HG03565 (cell line): Measurements from ENCODE around the gene HNRNPA0.
A peak's percentile ranks its signal among the peaks of the same experiment; 100 is the strongest.

Source experiments
- ATAC-seq: cut with Tn5 transposase; IDR thresholded peaks from one replicate; pipeline ENCODE4 v1.9.1; 2021; ENCODE audit warnings: mild to moderate bottlenecking, moderate library complexity; ENCODE audit not compliant: unreplicated experiment

Gene HNRNPA0

DNA sequence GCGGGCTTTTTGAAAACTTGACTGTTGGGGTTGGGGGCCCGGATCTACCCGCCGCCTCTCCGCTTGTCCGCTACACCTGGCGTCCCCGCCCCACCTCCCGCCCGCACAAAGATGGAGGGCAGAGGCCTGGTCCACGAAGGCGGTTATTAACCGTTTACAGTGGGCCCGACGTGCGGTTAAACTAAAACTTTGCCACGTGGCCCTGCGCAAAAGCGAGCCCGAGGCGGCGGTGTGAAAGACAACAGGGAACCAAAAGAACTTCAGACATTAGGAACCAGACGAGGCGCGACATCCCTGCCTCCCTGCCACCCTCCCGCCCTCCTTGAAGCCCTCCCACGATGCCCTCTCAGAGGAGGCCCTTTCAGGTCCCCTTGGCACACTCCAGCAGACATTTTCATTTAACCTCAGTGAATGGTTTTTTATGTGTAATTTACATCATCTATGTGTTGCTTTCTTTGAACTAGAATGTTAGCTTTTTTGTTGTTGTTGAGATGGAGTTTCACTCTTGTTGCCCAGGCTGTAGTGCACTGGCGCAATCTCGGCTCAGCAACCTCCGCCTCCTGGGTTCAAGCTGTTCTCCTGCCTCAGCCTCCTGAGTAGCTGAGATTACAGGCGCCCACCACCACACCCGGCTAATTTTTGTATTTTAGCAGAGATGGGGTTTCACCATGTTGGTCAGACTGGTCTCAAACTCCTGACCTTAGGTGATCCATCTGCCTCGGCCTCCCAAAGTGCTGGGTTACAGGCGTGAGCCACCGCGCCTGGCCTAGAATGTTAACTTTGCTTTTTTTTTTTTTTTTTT, 999 bp upstream of the HNRNPA0 start:
- no peak for ATAC-seq

DNA sequence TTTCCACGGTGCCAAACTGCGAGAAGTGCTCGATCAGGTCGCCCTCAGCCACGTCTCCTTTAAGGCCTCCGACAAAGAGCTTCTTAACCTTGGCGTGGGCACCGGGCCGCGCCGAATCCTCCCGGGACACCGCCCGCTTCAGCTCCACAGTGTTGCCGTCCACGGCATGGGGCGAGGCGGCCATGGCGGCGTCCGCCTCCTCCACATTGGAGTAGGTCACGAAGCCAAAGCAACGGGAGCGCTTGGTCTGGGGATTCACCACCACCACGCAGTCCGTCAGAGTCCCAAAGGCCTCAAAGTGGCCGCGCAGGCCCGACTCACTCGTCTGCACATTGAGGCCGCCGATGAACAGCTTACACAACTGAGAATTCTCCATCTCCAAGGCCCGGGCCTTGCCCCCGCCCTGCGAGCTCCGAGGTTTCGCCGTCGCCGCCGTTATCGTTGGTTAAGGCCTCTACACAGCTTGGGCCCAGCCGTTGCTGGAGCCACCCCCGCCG, 424 bp downstream of the HNRNPA0 start:
- ATAC-seq: peak; percentile 1

DNA sequence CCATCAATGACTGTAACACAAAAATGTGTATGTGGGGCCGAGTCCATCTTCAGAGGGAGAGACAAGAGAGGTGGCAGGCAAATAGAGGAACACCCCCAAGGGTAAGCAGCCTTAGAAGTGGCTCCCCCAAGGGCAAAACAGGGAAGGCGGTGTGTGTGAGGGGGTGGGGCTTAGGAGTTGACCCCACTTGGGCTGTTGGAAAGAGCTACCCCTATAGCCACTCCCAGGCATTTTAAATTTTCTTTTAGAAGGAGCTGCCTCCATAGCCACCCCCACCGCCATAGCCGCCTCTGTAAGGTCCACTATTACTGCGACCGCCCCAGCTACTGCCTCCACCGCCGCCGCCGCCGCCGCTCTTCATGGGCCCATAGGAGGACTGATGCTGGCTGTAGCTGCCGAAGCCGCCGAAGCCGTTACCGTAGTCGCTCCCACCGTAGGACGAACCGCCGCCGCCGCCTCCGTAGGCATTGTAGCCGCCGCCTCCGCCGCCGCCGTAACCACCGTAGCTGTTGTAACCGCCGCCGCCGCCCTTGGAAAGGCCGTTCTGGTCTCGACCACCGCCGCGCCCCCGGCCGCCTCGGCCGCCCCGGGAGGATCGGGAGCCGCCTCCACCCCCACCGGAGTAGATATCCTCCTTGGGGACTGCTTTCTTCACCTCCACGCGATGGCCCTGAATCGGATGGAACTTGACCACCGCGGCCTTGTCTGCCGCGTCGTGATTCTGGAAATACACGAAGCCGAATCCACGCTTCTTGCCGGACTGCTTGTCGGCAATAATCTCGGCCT, 1.1 kb downstream of the HNRNPA0 start:
- no peak for ATAC-seq

DNA sequence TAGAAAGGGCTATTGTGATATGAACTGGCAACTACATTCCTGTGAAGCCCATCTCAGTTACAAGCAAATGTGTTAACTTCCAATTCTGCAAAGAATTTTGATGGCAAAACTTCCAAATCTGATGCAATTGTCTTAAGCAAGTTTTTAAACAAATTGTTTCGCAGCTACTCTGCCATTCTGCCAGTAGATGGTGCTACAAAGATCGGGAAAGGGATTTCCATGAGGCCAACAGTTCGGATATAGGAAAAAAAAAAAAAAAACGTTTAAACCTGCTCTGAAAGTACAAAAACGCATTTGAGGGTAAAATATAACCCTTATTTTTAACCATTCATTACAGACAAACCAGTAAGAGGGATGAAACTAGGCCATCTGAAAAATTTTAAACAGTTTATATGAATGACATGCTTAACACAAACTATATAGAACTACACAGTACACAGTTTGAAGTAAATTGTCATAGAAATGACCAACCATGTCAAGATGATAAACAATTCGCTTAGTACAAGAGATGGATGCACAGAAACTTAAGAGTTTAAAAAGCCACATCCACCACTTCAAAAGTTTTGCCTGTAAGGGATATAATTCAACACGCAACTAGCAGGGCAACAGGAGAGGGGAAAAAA, 2.2 kb downstream of the HNRNPA0 start:
- no peak for ATAC-seq

DNA sequence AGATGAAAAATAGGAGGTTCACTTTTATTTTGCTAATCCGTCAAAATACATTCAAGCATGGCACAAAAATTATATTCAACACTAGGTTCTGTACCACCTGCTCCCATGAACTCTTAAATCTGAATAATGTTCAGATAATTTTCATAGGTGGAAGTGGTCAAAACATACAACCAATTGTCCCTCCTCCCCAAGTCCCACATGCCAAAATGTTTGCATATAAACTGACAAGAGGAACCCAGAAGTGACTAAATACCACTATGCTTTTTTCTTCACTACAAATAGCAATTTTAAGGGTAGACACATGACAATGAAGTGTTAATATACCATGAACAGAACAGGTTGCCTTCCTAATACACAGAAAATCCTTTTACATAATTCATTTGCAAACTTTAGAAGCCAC, 3.7 kb downstream of the HNRNPA0 start:
- ATAC-seq: no peak

DNA sequence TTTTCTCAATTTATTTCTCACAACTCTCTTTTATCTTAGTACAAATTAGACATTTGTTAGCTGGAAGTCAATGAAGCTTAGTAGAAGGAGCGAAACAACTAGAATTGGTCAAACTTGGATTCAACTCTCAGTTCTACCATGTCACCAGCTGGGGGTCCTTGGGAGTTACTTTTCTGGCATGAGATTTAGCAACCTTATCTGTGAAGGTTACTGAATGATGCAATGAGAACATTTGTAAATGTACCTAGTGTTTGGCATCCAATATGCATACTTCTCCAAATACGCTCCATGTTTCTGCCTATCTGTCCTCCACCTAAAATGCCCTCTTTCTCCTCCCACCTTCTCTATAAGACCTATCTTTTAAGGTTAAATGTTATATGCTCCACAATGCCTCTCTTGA, 6.3 kb downstream of the HNRNPA0 start:
- ATAC-seq: no peak

DNA sequence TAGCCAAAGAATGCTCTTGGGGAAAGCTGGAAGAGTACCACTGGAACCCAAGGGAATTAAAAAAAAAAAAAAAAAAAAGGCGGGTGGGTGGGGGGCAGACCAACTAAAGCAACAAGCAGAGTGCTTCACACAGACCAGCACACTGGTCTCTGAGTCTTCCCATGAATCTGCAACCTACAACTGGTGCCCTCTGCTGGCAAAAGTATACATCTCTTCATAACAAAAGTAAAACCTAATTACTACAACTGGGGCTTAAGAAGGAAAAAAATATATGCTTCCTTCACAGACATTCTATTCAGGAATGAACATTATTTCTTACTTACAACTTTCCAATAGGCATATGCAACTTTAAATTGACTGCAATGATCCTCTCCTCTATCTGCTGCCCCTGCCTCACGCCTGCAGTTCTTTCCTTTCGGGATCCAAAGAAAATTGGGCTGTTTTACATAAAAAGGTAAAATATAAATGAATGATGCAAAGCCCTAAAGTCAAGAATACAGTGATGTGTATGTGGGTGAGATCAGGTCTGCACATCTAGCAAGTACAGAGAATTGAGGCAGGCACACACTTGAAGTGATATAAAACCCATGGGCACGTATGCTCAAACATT, 11.0 kb downstream of the HNRNPA0 start:
- no peak for ATAC-seq

DNA sequence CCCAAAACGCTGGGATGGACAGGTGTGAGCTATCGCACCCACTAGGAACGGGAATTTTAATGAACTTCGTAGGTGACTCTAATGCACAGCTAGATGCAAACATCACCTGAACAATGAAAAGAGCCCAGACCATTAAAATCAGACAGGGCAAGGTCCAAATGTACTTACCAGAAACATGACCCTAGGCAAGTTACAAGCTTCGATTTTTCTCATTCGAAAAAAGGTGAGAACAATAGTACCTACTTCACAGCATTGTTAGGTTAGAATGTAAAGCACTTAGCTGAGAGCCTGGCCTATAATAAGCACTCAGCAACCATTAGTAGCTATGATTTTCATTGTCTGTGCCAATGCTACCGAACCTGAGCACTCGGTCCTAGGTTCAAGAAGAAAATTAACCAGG, 12.4 kb downstream of the HNRNPA0 start:
- no peak for ATAC-seq

DNA sequence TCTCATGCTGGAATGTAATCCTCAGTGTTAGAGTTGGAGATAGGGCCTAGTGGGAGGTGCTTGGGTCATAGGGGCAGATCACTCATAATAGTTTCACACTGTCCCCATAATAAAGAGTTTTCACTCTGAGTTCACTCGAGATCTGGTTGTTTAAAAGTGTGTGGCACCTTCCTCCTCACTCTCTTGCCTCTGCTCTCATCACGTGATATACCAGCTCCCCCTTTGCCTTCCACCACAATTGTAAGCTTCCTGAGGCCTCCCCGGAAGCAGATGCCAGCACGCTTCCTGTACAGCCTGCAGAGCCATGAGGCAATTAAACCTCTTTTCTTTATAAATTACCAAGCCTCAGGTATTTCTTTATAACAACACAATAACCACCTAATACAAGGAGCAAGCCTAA, 14.4 kb downstream of the HNRNPA0 start:
- no peak for ATAC-seq

DNA sequence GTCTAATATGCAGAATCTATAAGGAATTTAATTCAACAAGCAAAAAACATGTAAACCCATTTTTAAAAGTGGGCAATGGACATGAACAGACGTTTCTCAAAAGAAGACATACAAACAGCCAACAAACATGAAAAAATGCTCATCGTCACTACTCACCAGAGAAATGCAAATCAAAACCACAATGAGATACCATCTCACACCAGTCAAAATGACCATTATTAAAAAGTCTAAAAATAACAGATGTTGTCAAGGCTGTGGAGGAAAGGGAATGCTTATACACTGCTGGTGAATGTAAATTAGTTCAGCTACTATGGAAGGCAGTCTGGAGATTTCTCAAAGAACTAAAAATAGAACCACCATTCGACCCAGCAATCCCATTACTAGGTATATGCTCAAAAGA, 15.2 kb downstream of the HNRNPA0 start:
- no peak for ATAC-seq

DNA sequence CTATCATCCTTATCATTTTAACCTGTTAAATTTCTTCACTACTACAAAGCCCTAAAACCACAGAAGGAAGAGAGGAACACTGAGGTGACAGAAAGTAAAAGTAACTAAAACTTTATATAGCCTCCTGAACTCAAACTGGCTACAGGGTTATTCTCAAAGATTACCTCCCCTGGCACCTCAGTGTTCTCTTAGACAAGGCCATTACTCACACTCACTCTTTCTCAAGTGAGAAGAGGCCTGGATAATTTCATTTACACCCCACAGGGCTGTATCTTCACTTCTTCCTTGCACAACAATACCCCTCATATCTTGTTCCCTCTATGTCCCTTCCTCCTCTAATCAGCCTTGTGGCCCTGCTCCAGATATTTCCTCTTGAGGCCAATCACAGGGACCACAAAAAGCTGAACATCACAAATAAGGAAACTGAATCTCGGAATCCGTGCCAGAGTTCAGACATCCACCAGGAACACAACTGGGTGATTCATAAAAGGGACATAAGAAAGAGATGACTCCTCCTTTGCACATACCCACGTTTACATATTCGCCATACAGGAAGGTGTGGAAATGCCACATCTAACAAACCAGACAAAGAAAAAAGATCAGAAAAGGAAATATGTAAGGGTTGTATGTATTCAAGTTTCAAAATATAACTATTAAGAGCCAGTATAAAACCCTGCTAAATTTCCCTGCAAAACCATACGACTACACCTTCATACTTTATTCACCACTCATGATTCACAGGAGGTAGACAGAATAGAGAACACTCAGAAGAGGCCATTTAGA, 16.6 kb downstream of the HNRNPA0 start:
- no peak for ATAC-seq

DNA sequence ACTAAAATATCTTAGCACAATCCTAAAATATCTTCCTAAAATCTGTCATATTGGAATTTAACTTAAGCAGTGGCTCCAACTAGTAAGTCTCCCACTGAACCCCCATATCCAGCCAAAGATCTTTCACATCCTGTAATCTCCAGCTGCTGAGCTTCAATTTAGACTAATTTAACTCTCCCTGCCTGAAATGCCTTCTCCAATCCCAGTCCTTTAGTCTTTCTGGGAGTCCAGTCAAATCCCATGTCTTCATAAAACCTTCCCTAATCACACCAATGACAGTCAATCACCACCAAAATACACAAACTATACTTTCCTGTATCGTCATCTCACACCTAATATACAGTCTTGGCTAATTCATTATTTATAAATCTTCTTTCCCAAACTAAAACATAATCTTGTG, 17.7 kb downstream of the HNRNPA0 start:
- ATAC-seq: no peak

DNA sequence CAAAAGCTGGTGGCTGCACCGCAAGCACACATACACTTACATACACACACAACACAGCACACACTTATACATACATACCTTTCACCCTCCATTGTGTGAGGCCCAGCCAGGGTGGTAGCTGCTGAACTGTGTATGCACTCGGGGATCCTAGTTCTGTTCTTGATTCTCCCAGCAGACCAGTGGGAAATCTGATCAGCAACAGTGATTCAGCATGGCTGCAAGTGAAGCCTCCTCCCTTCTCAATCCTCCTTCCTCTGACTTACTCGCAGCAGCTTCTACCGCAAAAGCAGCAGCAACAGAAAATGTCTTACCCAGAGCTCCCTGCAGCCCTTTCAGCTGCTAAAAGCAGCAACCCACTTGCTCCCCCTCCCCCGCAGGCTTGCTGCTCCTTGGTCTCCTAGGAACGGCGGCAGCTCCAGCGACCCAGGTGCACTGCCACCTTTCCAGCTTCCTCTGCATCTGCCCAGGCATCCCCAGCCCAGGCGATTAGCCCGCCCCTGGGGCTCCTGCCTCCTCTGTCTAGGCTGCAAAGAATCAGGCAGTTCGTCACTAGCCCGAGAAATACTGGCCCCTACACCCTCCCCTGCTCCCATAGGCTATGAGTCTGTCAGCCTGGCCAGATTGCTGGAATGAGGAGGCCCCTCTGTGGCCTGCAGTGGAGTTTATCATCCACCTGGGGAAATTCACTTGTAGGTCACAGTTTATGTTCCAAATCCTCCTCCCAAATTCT, 18.4 kb downstream of the HNRNPA0 start, which contains the start of gene KLHL3:
Gene KLHL3, minus strand, starts transcription at position 535 of the 730 bp plus-strand sequence. Its CDS starts 443 bp downstream, at position 92.
- ATAC-seq: peak; percentile 39

DNA sequence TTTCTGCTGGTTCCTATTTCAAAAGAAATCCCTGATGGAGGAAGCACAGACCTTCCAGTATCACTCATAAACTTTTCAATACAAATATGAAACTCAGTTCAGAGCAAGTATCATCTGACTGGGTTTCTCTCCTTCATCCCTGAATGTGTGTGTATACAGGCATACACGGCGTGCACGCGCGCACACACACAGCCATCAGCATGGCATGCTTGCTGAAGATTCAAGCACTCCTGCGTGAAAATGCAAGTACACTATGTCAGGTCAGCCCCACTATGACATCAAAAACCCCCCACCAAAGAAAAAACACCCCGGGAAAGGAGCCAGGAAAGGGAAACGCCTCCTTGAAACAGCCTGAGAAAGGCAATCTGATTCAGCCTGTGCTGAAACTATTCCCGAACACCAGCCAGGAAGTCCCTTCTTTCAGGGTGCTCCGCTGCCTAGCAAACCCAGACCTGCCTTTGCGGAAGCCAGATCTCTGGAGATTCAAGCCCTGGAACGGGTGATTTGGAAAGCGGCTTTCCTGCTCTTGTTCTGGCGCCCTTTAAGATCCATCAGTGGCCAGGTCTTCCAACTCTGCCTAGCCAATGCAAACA, 19.1 kb downstream of the HNRNPA0 start:
- no peak for ATAC-seq

DNA sequence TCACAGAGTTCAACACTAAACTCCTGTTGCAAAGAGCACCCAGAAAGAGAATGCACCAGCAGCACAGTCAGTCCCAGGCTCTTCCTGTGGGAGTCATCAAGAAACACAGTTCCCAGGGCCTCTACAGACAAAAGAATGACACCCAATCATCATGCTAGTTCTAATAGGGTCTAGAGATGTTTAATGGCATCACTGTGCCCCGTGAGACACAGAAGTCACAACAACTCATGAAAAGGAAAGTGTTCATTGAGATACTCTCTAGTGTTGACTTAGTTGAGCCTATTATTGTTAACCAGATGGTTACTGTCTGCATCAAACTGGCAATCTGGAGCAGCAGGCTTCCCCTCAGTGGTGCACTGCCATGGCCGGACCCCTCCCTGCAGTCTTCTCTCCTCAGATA, 19.8 kb downstream of the HNRNPA0 start:
- no peak for ATAC-seq

DNA sequence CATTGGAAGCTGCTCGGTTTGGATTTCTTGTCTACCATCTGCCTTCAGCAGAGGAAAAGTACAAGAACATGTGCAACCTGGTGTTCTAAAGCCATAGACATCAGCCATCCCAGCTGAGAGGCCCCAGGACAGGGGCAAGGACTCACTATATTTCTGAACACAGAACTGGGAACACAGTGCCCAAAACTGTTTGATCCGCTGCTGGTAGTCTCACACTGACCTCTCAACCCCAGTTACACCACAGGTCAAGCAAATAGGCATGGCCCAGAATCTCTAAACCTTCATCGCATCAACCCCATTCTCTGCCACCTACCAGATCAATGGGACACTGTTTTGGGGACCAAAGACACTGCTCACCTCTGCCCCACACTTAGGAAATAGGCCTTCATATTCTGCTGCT, 20.2 kb downstream of the HNRNPA0 start:
- no peak for ATAC-seq

DNA sequence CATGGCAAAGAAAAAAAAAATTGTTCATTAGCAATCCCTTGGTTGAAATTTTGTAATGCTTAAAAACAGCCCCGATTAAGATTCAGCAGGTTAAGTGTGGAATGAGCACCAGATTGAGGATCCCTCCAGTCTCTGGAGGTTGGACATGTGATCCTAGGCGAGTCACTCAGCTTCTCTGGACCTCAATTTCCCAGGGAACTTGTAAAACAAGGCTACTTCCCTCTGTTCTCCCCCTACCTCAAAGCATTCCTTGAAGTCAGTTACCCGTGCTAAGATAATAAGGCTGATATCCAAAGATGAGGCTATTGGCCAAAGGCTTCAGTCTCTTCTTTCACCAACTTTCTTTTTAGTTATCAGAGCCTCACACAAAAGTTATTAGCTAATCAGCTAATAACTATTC, 21.2 kb downstream of the HNRNPA0 start:
- ATAC-seq: no peak

DNA sequence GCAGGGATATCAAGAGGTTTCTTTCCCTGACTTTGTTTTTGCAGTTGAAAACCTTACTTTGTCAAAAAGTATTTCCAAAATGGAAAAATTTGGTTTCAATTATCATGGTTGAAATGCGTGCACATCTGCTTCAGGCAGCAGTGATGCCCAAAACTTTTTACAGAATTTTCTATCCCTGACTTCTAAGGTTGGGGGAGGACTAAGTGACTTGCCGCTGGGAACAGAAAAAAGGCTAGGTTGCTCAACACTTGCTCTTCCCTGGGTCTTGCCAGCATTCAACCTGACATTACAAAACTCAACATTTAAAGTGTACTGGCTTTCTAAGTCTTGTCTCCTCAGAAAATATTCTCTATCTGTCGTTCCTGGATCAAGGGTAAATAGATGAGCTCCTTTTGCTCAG, 23.0 kb downstream of the HNRNPA0 start:
- no peak for ATAC-seq

DNA sequence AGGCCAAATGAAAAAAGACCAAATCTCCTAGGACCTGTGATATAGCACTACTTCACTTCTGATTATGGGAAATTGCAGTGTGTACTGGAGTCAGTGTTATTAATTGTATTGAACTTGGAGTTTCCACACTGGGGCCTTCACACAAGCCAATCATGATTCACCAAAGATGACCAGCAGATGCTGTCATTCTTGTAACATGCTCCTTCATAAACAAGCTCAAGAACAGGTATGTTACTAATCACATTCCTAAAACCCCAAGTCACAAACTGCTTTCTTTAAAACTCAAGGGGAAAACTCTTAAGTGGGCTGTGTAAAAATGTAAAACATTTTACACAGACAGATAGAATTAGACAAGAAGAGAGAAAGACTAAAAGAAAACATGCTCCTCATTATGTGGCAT, 23.8 kb downstream of the HNRNPA0 start:
- ATAC-seq: no peak
